LNCAP (cell line): ENCODE measurements around the gene MAGI1.

Source experiments
- TF ChIP-seq, protein P1 (sequence below): fragments of 450-650 bp; IDR thresholded peaks from 2 replicates; pipeline ENCODE4 v1.5.1; 2017; ENCODE audit warnings: mild to moderate bottlenecking

The MAGI1 gene

GRCh38 chr3:66050821-66051220 lies 12.1 kb upstream of the MAGI1 start:
- TF ChIP-seq, protein P1, sequence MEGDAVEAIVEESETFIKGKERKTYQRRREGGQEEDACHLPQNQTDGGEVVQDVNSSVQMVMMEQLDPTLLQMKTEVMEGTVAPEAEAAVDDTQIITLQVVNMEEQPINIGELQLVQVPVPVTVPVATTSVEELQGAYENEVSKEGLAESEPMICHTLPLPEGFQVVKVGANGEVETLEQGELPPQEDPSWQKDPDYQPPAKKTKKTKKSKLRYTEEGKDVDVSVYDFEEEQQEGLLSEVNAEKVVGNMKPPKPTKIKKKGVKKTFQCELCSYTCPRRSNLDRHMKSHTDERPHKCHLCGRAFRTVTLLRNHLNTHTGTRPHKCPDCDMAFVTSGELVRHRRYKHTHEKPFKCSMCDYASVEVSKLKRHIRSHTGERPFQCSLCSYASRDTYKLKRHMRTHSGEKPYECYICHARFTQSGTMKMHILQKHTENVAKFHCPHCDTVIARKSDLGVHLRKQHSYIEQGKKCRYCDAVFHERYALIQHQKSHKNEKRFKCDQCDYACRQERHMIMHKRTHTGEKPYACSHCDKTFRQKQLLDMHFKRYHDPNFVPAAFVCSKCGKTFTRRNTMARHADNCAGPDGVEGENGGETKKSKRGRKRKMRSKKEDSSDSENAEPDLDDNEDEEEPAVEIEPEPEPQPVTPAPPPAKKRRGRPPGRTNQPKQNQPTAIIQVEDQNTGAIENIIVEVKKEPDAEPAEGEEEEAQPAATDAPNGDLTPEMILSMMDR, result no peak

DNA sequence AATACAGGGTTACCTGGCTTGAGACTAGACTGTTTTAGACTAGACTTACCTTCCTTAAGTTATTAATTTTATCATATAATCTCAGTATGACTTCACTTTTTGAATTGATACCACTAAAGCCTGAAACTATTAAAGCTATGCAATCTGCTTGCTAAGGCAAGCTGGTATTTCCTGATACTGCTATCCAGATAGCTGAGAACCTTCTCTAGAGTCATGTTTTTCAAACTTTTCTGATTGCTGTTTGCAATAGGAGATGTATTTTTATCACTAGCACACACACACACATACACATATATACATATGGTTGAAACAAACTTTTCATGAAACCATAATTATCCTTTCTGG lies 9.3 kb upstream of the MAGI1 start:
- TF ChIP-seq, protein P1, result no peak

DNA sequence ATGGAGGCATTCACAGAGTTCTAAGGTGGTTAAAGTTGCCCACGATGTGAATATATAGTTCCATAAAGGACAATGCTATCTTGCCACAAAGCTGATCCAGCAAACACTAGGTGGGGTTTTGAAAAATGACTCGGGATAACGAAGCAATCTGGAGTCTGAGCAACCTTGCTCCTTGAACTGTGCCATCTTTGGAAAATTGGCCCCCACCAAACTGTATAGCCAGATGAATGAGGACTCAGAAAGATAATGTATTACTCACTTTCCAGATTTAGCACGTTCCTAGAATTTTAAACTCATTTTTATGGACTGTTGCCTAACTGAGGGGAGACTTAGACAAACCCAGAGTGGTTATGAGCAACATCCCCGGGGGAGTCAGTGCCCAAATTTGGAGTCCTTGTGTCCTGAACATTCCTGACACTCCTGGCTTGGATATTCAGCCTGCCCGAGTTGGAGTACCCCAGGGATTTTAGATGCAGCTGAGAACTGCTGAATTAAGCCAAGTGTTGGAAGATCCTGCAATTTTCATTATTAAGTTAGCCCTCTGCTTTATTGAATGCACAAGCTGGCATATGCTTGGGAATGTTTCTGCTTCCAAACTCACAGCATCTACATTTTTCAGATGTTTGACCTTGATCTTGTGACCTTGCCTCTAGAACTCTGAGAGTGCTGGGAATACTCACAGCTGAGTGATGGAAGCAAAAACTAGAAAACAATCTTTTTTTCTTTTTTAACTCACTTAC lies 8.8 kb upstream of the MAGI1 start:
- TF ChIP-seq, protein P1, result no peak

GRCh38 chr3:66041828-66042227 lies 3.1 kb upstream of the MAGI1 start:
- TF ChIP-seq, protein P1, result no peak

DNA sequence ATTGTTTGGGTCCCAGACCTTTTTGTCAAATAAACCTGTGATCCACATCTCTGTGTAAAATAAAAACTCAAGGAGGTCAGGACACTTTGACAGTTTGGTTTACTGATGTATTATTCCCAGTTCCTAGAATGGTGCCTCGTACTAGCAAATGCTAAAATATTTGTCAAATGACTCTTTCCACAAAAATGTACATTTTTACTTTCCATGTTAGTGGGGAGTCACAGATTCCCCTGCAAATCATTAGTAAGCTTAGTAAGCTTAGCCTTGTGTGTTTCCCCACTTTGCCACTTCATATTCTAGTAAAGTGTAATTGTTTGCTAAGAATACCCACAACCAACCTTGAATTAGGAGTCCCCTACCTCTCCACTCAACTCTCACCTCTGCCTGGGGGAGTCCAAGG lies 2.4 kb upstream of the MAGI1 start:
- TF ChIP-seq, protein P1, result no peak

GRCh38 chr3:66039590-66039887 lies 821 bp upstream of the MAGI1 start:
- TF ChIP-seq, protein P1, result no peak

- TF ChIP-seq, protein P1, result no peak
Observed at GRCh38 chr3:66038384-66038725, 363 bp downstream of the MAGI1 start.

- TF ChIP-seq, protein P1, result no peak
Observed at GRCh38 chr3:66037986-66038369, 740 bp downstream of the MAGI1 start.
